Measurements from ENCODE around the gene PARP3. TPM values are rescaled to one million over a fixed set of nuclear protein-coding genes. Genes with fewer than 3 reads are reported as not detected.
"Not testable (repeated sequence)": the region's sequence is repeated elsewhere in the genome, so short reads cannot be mapped to it uniquely, and the experiment has no call there.

PARP3 gene
- total RNA-seq, 1 donor from 2014 or later: 29.5 TPM

DNA sequence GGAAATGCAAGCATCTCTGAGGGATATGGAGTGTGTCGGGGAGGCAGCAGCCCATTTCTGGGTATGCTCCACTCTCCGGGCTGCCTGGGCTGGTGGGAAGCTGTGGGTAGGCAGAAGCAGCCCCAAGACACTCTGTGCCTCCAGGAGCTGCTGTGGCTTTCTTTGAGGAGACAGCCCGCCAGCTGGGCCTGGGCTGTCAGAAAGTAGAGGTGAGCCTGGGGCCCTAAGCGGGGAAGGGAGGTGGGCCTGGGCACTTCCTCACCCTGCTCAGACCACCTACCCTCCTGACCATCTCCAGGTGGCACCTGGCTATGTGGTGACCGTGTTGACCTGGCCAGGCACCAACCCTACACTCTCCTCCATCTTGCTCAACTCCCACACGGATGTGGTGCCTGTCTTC is 42.9 kb downstream of the PARP3 start:
- H3K27ac ChIP-seq: no peak overlapping the region
- H3K9me3 ChIP-seq: no peaks in the 10 kb centered on the region
- no peak for DNase-seq (ENCODE audit: low spot score in 2 of 2)
- H3K36me3 ChIP-seq: no peaks in the 10 kb centered on the region
- H3K27me3 ChIP-seq: no peaks in the 10 kb centered on the region
- TF ChIP-seq, protein P1, sequence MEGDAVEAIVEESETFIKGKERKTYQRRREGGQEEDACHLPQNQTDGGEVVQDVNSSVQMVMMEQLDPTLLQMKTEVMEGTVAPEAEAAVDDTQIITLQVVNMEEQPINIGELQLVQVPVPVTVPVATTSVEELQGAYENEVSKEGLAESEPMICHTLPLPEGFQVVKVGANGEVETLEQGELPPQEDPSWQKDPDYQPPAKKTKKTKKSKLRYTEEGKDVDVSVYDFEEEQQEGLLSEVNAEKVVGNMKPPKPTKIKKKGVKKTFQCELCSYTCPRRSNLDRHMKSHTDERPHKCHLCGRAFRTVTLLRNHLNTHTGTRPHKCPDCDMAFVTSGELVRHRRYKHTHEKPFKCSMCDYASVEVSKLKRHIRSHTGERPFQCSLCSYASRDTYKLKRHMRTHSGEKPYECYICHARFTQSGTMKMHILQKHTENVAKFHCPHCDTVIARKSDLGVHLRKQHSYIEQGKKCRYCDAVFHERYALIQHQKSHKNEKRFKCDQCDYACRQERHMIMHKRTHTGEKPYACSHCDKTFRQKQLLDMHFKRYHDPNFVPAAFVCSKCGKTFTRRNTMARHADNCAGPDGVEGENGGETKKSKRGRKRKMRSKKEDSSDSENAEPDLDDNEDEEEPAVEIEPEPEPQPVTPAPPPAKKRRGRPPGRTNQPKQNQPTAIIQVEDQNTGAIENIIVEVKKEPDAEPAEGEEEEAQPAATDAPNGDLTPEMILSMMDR (IDR thresholded peaks at IDR 0.05): no peak
- intact Hi-C loops (cut with DNase I): no loop called here
- peaks cover 19 to 31% of the 10 kb centered on the region in 2 donors for H3K4me1 ChIP-seq
- H3K4me3 ChIP-seq: no peak overlapping the region

DNA sequence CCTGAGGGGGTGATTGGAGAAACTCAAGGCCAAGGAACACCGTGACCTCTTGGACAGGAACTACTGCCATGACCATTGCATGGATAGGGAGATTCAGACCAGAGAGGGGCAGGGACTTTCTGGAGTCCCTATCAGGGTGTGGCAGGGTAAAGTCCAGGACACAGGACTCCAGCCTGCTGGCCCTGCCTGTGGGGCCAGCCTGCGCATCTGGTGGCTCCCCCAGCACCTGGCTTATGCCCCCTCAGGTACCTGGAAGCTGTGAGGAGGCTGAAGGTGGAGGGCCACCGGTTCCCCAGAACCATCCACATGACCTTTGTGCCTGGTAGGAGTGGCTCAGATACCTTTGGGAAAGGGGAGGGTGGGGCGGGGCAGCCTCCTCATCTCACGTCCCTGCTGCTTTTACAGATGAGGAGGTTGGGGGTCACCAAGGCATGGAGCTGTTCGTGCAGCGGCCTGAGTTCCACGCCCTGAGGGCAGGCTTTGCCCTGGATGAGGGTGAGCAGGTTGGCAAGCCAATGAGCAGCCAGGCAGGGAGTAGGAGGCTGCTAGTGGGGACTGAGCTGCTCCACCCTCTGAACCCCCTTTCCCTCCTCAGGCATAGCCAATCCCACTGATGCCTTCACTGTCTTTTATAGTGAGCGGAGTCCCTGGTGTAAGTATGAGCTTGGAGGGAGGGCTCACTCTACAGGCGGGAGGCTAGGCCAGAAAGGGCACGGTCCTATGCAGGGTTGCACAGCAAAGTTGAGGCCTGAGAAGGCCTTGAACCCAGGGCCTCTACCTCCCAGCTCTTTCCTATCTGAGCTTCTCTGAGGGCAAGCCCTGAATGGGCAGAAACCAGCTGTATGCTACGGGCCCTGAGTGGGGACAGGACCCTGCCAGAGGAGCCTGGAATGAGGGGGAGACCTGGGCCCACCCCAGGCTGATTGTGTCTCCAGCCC is 44.1 kb downstream of the PARP3 start:
- no peak for DNase-seq (ENCODE audit: low spot score in 2 of 2)
- no peak overlapping the region for H3K27ac ChIP-seq
- H3K36me3 ChIP-seq: no peaks in the 10 kb centered on the region
- intact Hi-C loops (cut with DNase I): no loop called here
- H3K4me1 ChIP-seq: peaks cover 19 to 33% of the 10 kb centered on the region in 2 donors
- TF ChIP-seq, protein P1 (IDR thresholded peaks at IDR 0.05): no peak
- no peaks in the 10 kb centered on the region for H3K27me3 ChIP-seq
- no peaks in the 10 kb centered on the region for H3K9me3 ChIP-seq
- no peak overlapping the region for H3K4me3 ChIP-seq

DNA sequence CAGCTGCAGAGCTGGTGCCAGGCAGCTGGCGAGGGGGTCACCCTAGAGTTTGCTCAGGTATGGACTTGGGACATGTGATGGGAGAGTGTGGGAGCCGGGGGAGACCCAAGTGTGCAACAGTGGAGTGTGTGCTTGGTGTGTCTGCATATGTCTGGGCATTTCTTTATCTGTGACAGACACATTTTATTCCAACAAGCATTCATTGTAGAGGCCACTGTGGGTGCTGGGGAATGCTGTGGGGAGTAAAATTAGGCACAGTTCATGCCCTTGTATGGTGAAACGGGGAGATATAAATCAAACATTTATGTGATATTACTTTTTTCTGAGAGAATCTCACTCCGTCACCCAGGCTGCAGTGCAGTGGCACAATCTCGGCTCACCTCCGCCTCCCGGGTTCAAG is 45.4 kb downstream of the PARP3 start:
- Histone ChIP-seq H3K27me3 (no peaks in the 10 kb centered on the region), H3K9me3 (no peaks in the 10 kb centered on the region), H3K4me1 (peaks cover 12 to 26% of the 10 kb centered on the region in 2 donors), H3K4me3 (no peak overlapping the region), H3K27ac (no peak overlapping the region), H3K36me3 (peaks cover 0 to 12% of the 10 kb centered on the region in 2 donors)
- intact Hi-C loops (cut with DNase I): no loop called here
- no peak for DNase-seq (ENCODE audit: low spot score in 2 of 2)
- TF ChIP-seq, protein P1 (IDR thresholded peaks at IDR 0.05): no peak

DNA sequence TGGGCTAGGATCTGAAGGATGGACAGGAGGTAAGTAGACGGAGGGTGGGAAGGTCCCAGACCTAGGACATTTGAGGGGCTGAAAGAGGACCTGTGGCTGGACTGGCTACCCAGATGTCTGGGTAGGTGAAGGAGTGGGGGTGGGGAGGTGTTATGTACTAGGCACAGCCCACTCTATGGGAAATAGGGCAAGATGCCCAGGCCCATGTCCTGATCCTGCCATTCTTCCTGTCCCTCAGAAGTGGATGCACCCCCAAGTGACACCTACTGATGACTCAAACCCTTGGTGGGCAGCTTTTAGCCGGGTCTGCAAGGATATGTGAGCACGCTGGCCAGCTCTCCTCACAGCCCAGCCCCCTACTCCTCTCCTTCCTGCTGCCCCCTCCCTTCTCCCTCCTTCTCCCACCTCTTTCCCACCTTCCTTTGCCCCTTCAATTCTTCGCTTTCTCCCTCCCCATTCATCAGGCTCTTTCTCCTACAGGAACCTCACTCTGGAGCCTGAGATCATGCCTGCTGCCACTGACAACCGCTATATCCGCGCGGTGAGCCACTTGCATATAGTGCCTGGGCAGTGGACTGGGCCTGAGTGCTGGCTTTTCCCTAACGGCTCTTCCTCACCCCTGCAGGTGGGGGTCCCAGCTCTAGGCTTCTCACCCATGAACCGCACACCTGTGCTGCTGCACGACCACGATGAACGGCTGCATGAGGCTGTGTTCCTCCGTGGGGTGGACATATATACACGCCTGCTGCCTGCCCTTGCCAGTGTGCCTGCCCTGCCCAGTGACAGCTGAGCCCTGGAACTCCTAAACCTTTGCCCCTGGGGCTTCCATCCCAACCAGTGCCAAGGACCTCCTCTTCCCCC is 46.4 kb downstream of the PARP3 start:
- TF ChIP-seq, protein P1 (IDR thresholded peaks at IDR 0.05): no peak
- Histone ChIP-seq H3K27ac (peak overlapping the region; percentile 61 to 73), H3K27me3 (no peaks in the 10 kb centered on the region), H3K9me3 (no peaks in the 10 kb centered on the region), H3K4me1 (peaks cover 8 to 21% of the 10 kb centered on the region in 2 donors), H3K4me3 (no peak overlapping the region), H3K36me3 (peaks cover 2 to 20% of the 10 kb centered on the region in 2 donors)
- intact Hi-C loops (cut with DNase I): no loop called here
- no peak for DNase-seq (ENCODE audit: low spot score in 2 of 2)

DNA sequence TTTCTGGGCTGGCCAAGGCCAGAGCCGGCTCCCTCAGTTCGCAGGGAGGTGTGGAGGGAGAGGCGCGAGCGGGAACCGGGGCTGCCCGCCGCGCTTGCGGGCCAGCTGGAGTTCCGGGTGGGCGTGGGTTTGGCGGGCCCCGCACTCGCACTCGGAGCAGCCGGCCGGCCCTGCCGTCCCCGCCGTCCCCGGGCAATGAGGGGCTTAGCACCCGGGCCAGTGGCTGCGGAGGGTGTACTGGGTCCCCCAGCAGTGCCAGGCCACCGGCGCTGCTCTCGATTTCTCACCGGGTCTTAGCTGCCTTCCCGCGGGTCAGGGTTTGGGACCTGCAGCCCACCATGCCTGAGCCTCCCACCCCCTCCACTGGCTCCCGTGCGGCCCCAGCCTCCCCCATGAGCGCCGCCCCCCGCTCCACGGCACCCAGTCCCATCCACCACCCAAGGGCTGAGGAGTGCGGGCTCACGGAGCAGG is 48.4 kb downstream of the PARP3 start:
- H3K9me3 ChIP-seq; H3K27me3 ChIP-seq; H3K4me3 ChIP-seq; intact Hi-C loops (cut with DNase I); DNase-seq (ENCODE audit: low spot score in 2 of 2): not testable (repeated sequence)
- peaks cover 12 to 20% of the 10 kb centered on the region in 2 donors for H3K4me1 ChIP-seq
- H3K27ac ChIP-seq: peak overlapping the region; percentile 61 to 73
- peaks cover 4 to 34% of the 10 kb centered on the region in 2 donors for H3K36me3 ChIP-seq

All from ascending aorta (tissue), 2 donors.